GM12878 (cell line): Measurements from ENCODE around the gene CTBP1. TPM values are rescaled to one million over a fixed set of nuclear protein-coding genes. Genes with fewer than 3 reads are reported as not detected.

Experiments
- ATAC-seq: fragments of 200-7000 bp; cut with Tn5 transposase; 3 replicates; pipeline ENCODE4 v1.9.1; 2020; ENCODE audit warnings: mild to moderate bottlenecking, moderate library complexity
- BruUV-seq: library from RNA; stranded (reverse); fragments of 400-500 nt; replicated peaks from 2 replicates; lab custom pipeline; 2021; lab: Mats Ljungman, UMichigan
- CTCF ChIA-PET: fragments of 300-600 bp; sonication (Branson Sonifier 250); formaldehyde crosslinking; extraction: SDS; loops from one replicate; lab custom pipeline; 2021; ENCODE audit warnings: inconsistent platforms; lab: Yijun Ruan, JAX
- POLR2A ChIA-PET: fragments of 350-600 bp; formaldehyde crosslinking; extraction: SDS; loops from one replicate; lab custom pipeline; 2021; ENCODE audit warnings: inconsistent platforms; lab: Charles Lee
- RAD21 ChIA-PET: fragments of 300-600 bp; sonication (Branson Sonifier 250); formaldehyde crosslinking; loops from one replicate; lab custom pipeline; 2023; ENCODE audit warnings: antibody characterized with exemption; ENCODE audit not compliant: unreplicated experiment; lab: Charles Lee
- SMC1A ChIA-PET: fragments of 300-600 bp; sonication (Branson Sonifier 250); formaldehyde crosslinking; loops from one replicate; lab custom pipeline; 2023; ENCODE audit not compliant: unreplicated experiment, uncharacterized antibody; lab: Charles Lee
- DNase-seq: peaks from one replicate; pipeline ENCODE4 v3.0.0-alpha.2; 2011; ENCODE audit warnings: low read depth, low spot score
- FAIRE-seq: peaks from 3 replicates; lab custom pipeline; 2011; peaks lifted over from hg19 to GRCh38; lab: Jason Lieb, UNC
- H2AFZ ChIP-seq: 2 replicates; pipeline ENCODE4 v1.6.0; 2011; ENCODE audit warnings: low read depth, low read length, control low read depth; ENCODE audit not compliant: control insufficient read depth
- H3K27ac ChIP-seq: 2 replicates; pipeline ENCODE4 v1.5.1; 2011; ENCODE audit warnings: control low read depth; ENCODE audit not compliant: control insufficient read depth, insufficient read depth
- H3K27me3 ChIP-seq, 2 experiments: replicated peaks in 1 of 2; 2 replicates each; pipeline versions ENCODE4 v1.6.0 to v1.6.1; 2011; ENCODE audit warnings: low read length in 1 of 2; ENCODE audit not compliant: control insufficient read depth in 2 of 2, insufficient read depth in 2 of 2
- H3K36me3 ChIP-seq, 2 experiments: 2 replicates each; pipeline ENCODE4 v1.5.1; 2011; ENCODE audit warnings: low read length in 1 of 2; ENCODE audit not compliant: control insufficient read depth in 2 of 2, insufficient read depth in 2 of 2
- H3K4me1 ChIP-seq: 2 replicates; pipeline ENCODE4 v1.6.1; 2011; ENCODE audit warnings: mild to moderate bottlenecking, low read length, moderate library complexity, mixed read lengths; ENCODE audit not compliant: control insufficient read depth, insufficient read depth
- H3K4me2 ChIP-seq: 2 replicates; pipeline ENCODE4 v1.6.0; 2011; ENCODE audit warnings: control low read depth; ENCODE audit not compliant: control insufficient read depth, insufficient read depth
- H3K4me3 ChIP-seq: fragments of 200-600 bp; sonication (generic); 2 replicates; pipeline ENCODE4 v1.5.1; 2016
- H3K79me2 ChIP-seq: 2 replicates; pipeline ENCODE4 v1.6.0; 2011; ENCODE audit warnings: low read length; ENCODE audit not compliant: control insufficient read depth, insufficient read depth
- H3K9ac ChIP-seq: 2 replicates; pipeline ENCODE4 v1.8.0; 2011; ENCODE audit warnings: low read length, control low read depth, mixed read lengths; ENCODE audit not compliant: control insufficient read depth, insufficient read depth
- H3K9me3 ChIP-seq: replicated peaks from 3 replicates; pipeline ENCODE4 v1.5.1; 2011; ENCODE audit warnings: mild to moderate bottlenecking, low read length; ENCODE audit not compliant: control insufficient read depth, insufficient read depth
- H4K20me1 ChIP-seq: 2 replicates; pipeline ENCODE4 v1.6.0; 2011; ENCODE audit not compliant: control insufficient read depth, insufficient read depth
- EZH2 ChIP-seq: IDR thresholded peaks from 2 replicates; pipeline ENCODE4 v1.6.1; 2012; ENCODE audit warnings: low read depth, mild to moderate bottlenecking, control low read depth, inconsistent platforms, low read length, borderline replicate concordance; ENCODE audit not compliant: control insufficient read depth
- FOXM1 ChIP-seq: IDR thresholded peaks from 2 replicates; pipeline ENCODE4 v1.6.1; 2012; ENCODE audit warnings: low read depth, mild to moderate bottlenecking, inconsistent platforms, low read length, moderate library complexity
- IKZF1 ChIP-seq: fragments of 450-650 bp; conservative IDR thresholded peaks from 2 replicates; pipeline ENCODE4 v1.6.1; 2017; ENCODE audit warnings: antibody characterized with exemption, mild to moderate bottlenecking
- IKZF2 ChIP-seq, 2 experiments: fragments of 450-650 bp; IDR thresholded peaks; 2 replicates each; pipeline ENCODE4 v1.6.1; 2017; ENCODE audit warnings: mild to moderate bottlenecking in 2 of 2, moderate library complexity in 2 of 2
- KAT2A ChIP-seq: conservative IDR thresholded peaks from 2 replicates; pipeline ENCODE4 v1.6.1; 2011; ENCODE audit warnings: low read depth, low read length; ENCODE audit not compliant: control insufficient read depth
- KDM1A ChIP-seq: fragments of 200-600 bp; sonication (generic); IDR thresholded peaks from 2 replicates; pipeline ENCODE4 v1.6.1; 2016; ENCODE audit warnings: borderline replicate concordance
- MYC ChIP-seq: IDR thresholded peaks from 2 replicates; pipeline ENCODE4 v1.6.1; 2011; ENCODE audit warnings: mild to moderate bottlenecking, low read length, moderate library complexity, inconsistent platforms; ENCODE audit not compliant: insufficient read depth, insufficient replicate concordance, insufficient read length, severe bottlenecking
- NBN ChIP-seq: fragments of 450-650 bp; IDR thresholded peaks from 2 replicates; pipeline ENCODE4 v1.6.1; 2016
- NR2C1 ChIP-seq: fragments of 450-650 bp; IDR thresholded peaks from 2 replicates; pipeline ENCODE4 v1.6.1; 2017; ENCODE audit warnings: antibody characterized with exemption, mild to moderate bottlenecking, moderate library complexity
- PML ChIP-seq: IDR thresholded peaks from 2 replicates; pipeline ENCODE4 v1.6.1; 2012; ENCODE audit warnings: low read length, inconsistent platforms
- POLR2AphosphoS5 ChIP-seq: IDR thresholded peaks from 2 replicates; pipeline ENCODE4 v1.6.1; 2011; ENCODE audit warnings: mild to moderate bottlenecking, low read length, inconsistent platforms
- RAD21 ChIP-seq: IDR thresholded peaks from 2 replicates; pipeline ENCODE4 v1.6.1; 2011; ENCODE audit warnings: mild to moderate bottlenecking, low read depth, low read length, moderate library complexity; ENCODE audit not compliant: insufficient read depth
- SIX5 ChIP-seq: IDR thresholded peaks from 2 replicates; pipeline ENCODE4 v1.6.1; 2011; ENCODE audit warnings: mild to moderate bottlenecking, low read depth, low read length, moderate library complexity; ENCODE audit not compliant: severe bottlenecking
- SMC3 ChIP-seq: IDR thresholded peaks from 2 replicates; pipeline ENCODE4 v1.6.1; 2011; ENCODE audit warnings: low read length, improper control_type of control experiment, borderline replicate concordance
- SUPT20H ChIP-seq: IDR thresholded peaks from 2 replicates; pipeline ENCODE4 v1.6.1; 2011; ENCODE audit warnings: low read depth, mild to moderate bottlenecking, low read length, moderate library complexity, borderline replicate concordance; ENCODE audit not compliant: control insufficient read depth
- ZNF274 ChIP-seq: IDR thresholded peaks from one replicate; pipeline ENCODE4 v1.8.0; 2011; ENCODE audit not compliant: insufficient read length, insufficient read depth
- WGBS: methylation state at CpG from one replicate; pipeline ENCODE4 v1.1.6; 2016; ENCODE audit warnings: low lambda C conversion rate; ENCODE audit not compliant: insufficient replicate concordance, insufficient coverage; ENCODE audit errors: missing lambda C conversion rate; 5-methylcytosine and 5-hydroxymethylcytosine counted together
- in situ Hi-C: fragments of 300-500 bp; cut with MboI; formaldehyde crosslinking; loops from 9 replicates; pipeline ENCODE4 v1.14.3; 2018; ENCODE audit warnings: mixed read lengths
- intact Hi-C: fragments of 100-400 bp; cut with micrococcal nuclease; formaldehyde crosslinking; loops from one replicate; pipeline ENCODE4 v1.14.2; 2022; ENCODE audit not compliant: unreplicated experiment
- polyA plus RNA-seq, 11 experiments: library from polyadenylated mRNA; depleted of rRNA in 4 of 11; unstranded in 6 of 11; stranded (reverse) in 5 of 11; fragments of >200 nt; fragmentation: Nextera tagmentation in 4 of 11; fragmentation: Illumina TruSeq in 1 of 11; extraction: Ambion mirVana in 4 of 11; extraction: Trizol in 1 of 11; gene quantifications; 1 replicate in 1 of 11; 2 replicates in 10 of 11; pipeline versions ENCODE4 v1.2.1 to v1.2.3, GENCODE V29; 2011 to 2016; ENCODE audit warnings: inconsistent platforms in 2 of 11, missing spikeins in 2 of 11, low read depth in 1 of 11
- total RNA-seq, 4 experiments: library from RNA; depleted of rRNA in 3 of 4; stranded (reverse); fragments of >200 nt in 3 of 4; fragmentation: Illumina TruSeq in 1 of 4; extraction: Trizol in 1 of 4; gene quantifications; 2 replicates each; pipeline versions ENCODE4 v1.2.1 to v1.2.3, GENCODE V29; 2013 to 2021

CTBP1 gene
- total and polyA plus RNA-seq, 10 of the 15 experiments (the other 5 are each of a cell fraction or from before 2014, with no cell fraction given), result 7.4 to 182 (median 63.1) TPM

DNA sequence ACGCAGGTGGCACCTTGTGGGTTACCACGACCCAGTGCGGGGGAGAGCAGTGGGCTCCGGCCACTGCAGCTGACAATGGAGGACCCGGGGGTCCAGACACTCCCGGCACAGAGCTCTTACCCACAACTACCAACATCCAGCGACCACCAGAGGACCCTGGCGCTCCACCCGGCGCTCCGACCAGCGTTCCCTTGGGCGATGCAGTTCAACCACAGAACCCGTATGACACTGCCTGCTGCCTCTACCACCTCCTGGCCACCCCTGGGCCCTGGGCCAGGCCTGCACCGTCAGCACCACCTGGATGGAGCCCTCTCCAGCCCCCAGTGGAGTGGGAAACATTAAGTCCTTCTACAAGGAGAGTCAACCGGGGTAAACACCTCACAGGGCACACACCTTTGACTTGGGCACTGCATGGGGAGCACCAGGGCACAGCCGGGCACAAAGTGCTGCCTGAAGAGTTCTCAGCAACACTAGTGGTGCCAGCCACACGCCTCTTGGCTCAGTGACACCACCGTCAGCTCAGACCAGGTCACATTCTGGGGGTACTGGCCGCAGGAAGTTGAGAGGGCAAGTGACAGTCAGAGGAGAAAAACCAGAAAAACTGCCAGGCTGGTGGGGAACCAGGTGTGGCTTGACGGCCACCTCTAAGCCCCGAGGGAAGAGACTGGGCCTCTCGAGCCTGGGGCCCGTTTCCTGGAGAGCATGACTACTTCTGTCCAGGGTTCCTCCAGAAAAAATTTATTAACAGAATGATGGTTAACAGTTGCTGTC, 2.6 kb downstream of the CTBP1 start:
- ChIA-PET RAD21 (interaction anchor here (0.7 to 3.6 kb wide), 6 partner anchors 41 to 100 kb away, joined by 3 to 23 read pairs (median 4); partner anchors contain the start of gene UVSSA), SMC1A (interaction anchor here (1.3 to 1.9 kb wide), 2 partner anchors 27 to 79 kb away, joined by 3 to 5 read pairs; no protein-coding TSS in a partner anchor), POLR2A (interaction anchor here (0.8 to 6.2 kb wide), 3 partner anchors 27 to 101 kb away, joined by 5 to 42 read pairs (median 6); partner anchors contain the start of gene UVSSA)
- H3K9me3 ChIP-seq, result peaks cover 2% of the 10 kb centered on the region; the same call in 2 of the 3 replicates
- H3K36me3 ChIP-seq, result peaks cover 2 to 13% of the 10 kb centered on the region in 2 experiments; a peak in 3 of 4 replicates
- H3K79me2 ChIP-seq, result peaks cover 73% of the 10 kb centered on the region
- in situ Hi-C loops, result no loop called here
- FAIRE-seq, result no peak
- H3K27ac ChIP-seq, result peak overlapping the region; percentile 95
- intact Hi-C loops, result loop anchor here (1.0 to 5.0 kb wide), 5 partner anchors 27 to 114 kb away; no protein-coding TSS in a partner anchor
- WGBS, result 21% methylated on average over 23 of the region's 24 CpGs
- H3K4me1 ChIP-seq, result peaks cover 24% of the 10 kb centered on the region
- H4K20me1 ChIP-seq, result peaks cover 7% of the 10 kb centered on the region; the same call in 1 of the 2 replicates
- H3K9ac ChIP-seq, result peak overlapping the region; percentile 87
- TF ChIP-seq SMC3 (no peak), KAT2A (no peak), NR2C1 (no peak), NBN (no peak), POLR2AphosphoS5 (no peak), PML (no peak), SIX5 (no peak), FOXM1 (no peak), EZH2 (no peak), SUPT20H (no peak), KDM1A (no peak), IKZF2 (IDR thresholded peaks at IDR 0.05) (no peak), MYC (no peak), ZNF274 (no peak), IKZF1 (no peak), RAD21 (no peak)
- TF ChIP-seq, all 136 proteins: peak for 0
- Histone ChIP-seq H3K4me3 (peak overlapping the region; percentile 80), H3K27me3 (no peaks in the 10 kb centered on the region), H2AFZ (no peak overlapping the region), H3K4me2 (peak overlapping the region; percentile 98)
- TSS peak; percentile 55 for BruUV-seq
- DNase-seq, result no peak
- peak; percentile 3 for ATAC-seq
- CTCF ChIA-PET, result interaction anchor here (0.6 to 1.8 kb wide), 3 partner anchors 22 to 107 kb away, joined by 3 to 9 read pairs (median 3); no protein-coding TSS in a partner anchor
